HCT116 (cell line): ENCODE results near the gene RNPEP. TPM values are rescaled to one million over a fixed set of nuclear protein-coding genes. Genes with fewer than 3 reads are reported as not detected.

ENCODE experiments used
- ATAC-seq: fragments of 200-7000 bp; cut with Tn5 transposase; 2 replicates; pipeline ENCODE4 v1.9.1; 2020; ENCODE audit warnings: mild to moderate bottlenecking, moderate library complexity
- Bru-seq: library from RNA; stranded (reverse); fragments of 400-500 nt; gene quantifications from one replicate; lab custom pipeline; 2021; lab: Mats Ljungman, UMichigan
- BruChase-seq, 2 experiments: library from RNA; stranded (reverse); fragments of 400-500 nt; gene quantifications; one replicate each; lab custom pipeline; 2021; lab: Mats Ljungman, UMichigan
- BruUV-seq: library from RNA; stranded (reverse); fragments of 400-500 nt; replicated peaks from 2 replicates; lab custom pipeline; 2021; lab: Mats Ljungman, UMichigan
- CTCF ChIA-PET: fragments of 300-600 bp; sonication (Branson Sonifier 250); formaldehyde crosslinking; loops from one replicate; lab custom pipeline; 2021; ENCODE audit warnings: antibody characterized with exemption; lab: Charles Lee
- POLR2A ChIA-PET: fragments of 300-600, 350-600 bp; sonication (Branson Sonifier 250); formaldehyde crosslinking; loops from one replicate; lab custom pipeline; 2021; ENCODE audit warnings: antibody characterized with exemption; lab: Charles Lee
- RAD21 ChIA-PET, 2 experiments: fragments of 300-600 bp; sonication (Branson Sonifier 250); formaldehyde crosslinking; loops; one replicate each; lab custom pipeline; 2023; ENCODE audit warnings: low total read pairs in 2 of 2; ENCODE audit not compliant: uncharacterized antibody in 2 of 2, unreplicated experiment in 2 of 2, low non-redundant PET in 1 of 2; lab: Charles Lee
- DNase-seq: peaks from one replicate; pipeline ENCODE4 v3.0.0-alpha.2; 2010; ENCODE audit warnings: low read depth, low spot score
- H2AFZ ChIP-seq: fragments of 200-600 bp; shearing (Covaris generic), sonication (generic); 2 replicates; pipeline ENCODE4 v1.6.1; 2017; ENCODE audit warnings: low read depth, mixed run types, mixed read lengths, antibody characterized with exemption, low read length; ENCODE audit not compliant: poor library complexity, severe bottlenecking
- H3K27ac ChIP-seq: 2 replicates; pipeline ENCODE4 v1.5.1; 2012; ENCODE audit warnings: low read depth, low read length
- H3K27me3 ChIP-seq: fragments of 200-600 bp; sonication (generic); 2 replicates; pipeline ENCODE4 v1.6.1; 2016; ENCODE audit warnings: mixed run types, low read length, mixed read lengths; ENCODE audit not compliant: insufficient read depth
- H3K36me3 ChIP-seq, 2 experiments: fragments of 200-500 bp in 1 of 2; fragments of 200-600 bp in 1 of 2; sonication (Bioruptor generic) in 1 of 2; sonication (generic) in 1 of 2; 2 replicates each; pipeline versions ENCODE4 v1.5.1 to v1.6.1; 2014 to 2016; ENCODE audit warnings: low read length in 2 of 2, inconsistent platforms in 1 of 2, mixed read lengths in 1 of 2, mixed run types in 1 of 2; ENCODE audit not compliant: insufficient read depth in 2 of 2, control insufficient read depth in 1 of 2
- H3K4me1 ChIP-seq, 2 experiments: fragments of 200-600 bp in 1 of 2; sonication (generic) in 1 of 2; 2 replicates each; pipeline versions ENCODE4 v1.5.1 to v1.6.1; 2012 to 2017; ENCODE audit warnings: low read length in 2 of 2, inconsistent platforms in 1 of 2, mild to moderate bottlenecking in 1 of 2, mixed read lengths in 1 of 2, mixed run types in 1 of 2, moderate library complexity in 1 of 2; ENCODE audit not compliant: insufficient read depth in 2 of 2, control insufficient read depth in 1 of 2
- H3K4me2 ChIP-seq: fragments of 200-600 bp; sonication (generic); 2 replicates; pipeline ENCODE4 v1.6.1; 2017; ENCODE audit warnings: mixed run types, low read length, mixed read lengths
- H3K4me3 ChIP-seq, 2 experiments: fragments of 200-600 bp in 1 of 2; sonication (generic) in 1 of 2; replicated peaks in 1 of 2; 2 replicates each; pipeline ENCODE4 v1.5.1; 2011 to 2016; ENCODE audit warnings: low read length in 2 of 2, control low read depth in 1 of 2, low read depth in 1 of 2, mild to moderate bottlenecking in 1 of 2, mixed read lengths in 1 of 2, mixed run types in 1 of 2
- H3K79me2 ChIP-seq: fragments of 200-600 bp; sonication (generic); 2 replicates; pipeline ENCODE4 v1.6.1; 2017; ENCODE audit warnings: mild to moderate bottlenecking, mixed run types, low read length, moderate library complexity, mixed read lengths; ENCODE audit not compliant: insufficient read depth
- H3K9ac ChIP-seq: fragments of 200-600 bp; sonication (generic); 2 replicates; pipeline ENCODE4 v1.6.1; 2016; ENCODE audit warnings: low read length, mixed read lengths
- H3K9me2 ChIP-seq: fragments of 200-600 bp; sonication (generic), shearing (Covaris generic); 2 replicates; pipeline ENCODE4 v1.6.1; 2017; ENCODE audit warnings: mixed run types, mild to moderate bottlenecking, moderate library complexity; ENCODE audit not compliant: insufficient read depth
- H3K9me3 ChIP-seq, 2 experiments: fragments of 200-500 bp in 1 of 2; fragments of 200-600 bp in 1 of 2; sonication (Bioruptor generic) in 1 of 2; sonication (generic) in 1 of 2; 2 replicates each; pipeline ENCODE4 v1.6.1; 2014 to 2017; ENCODE audit warnings: low read length in 2 of 2, mixed read lengths in 2 of 2, inconsistent platforms in 1 of 2, low read depth in 1 of 2, mild to moderate bottlenecking in 1 of 2, mixed run types in 1 of 2, moderate library complexity in 1 of 2; ENCODE audit not compliant: control insufficient read depth in 1 of 2, insufficient read depth in 1 of 2
- H4K20me1 ChIP-seq: fragments of 200-600 bp; sonication (generic), shearing (Covaris generic); 2 replicates; pipeline ENCODE4 v1.6.1; 2017; ENCODE audit warnings: mixed run types, mild to moderate bottlenecking, moderate library complexity; ENCODE audit not compliant: insufficient read depth
- ATF3 ChIP-seq: IDR thresholded peaks from 2 replicates; pipeline ENCODE4 v1.6.1; 2012
- CBX3 ChIP-seq: IDR thresholded peaks from 2 replicates; pipeline ENCODE4 v1.6.1; 2012; ENCODE audit warnings: low read depth
- CEBPB ChIP-seq: IDR thresholded peaks from 2 replicates; pipeline ENCODE4 v1.6.1; 2012; ENCODE audit warnings: low read depth
- CTCF ChIP-seq, 3 experiments: fragments of 200-600 bp in 1 of 3; sonication (generic) in 1 of 3; IDR thresholded peaks in 2 of 3; conservative IDR thresholded peaks in 1 of 3; 2 replicates each; pipeline ENCODE4 v1.5.1; 2012 to 2017; ENCODE audit warnings: low read depth in 2 of 3, low read length in 2 of 3, antibody characterized with exemption in 1 of 3, borderline replicate concordance in 1 of 3, control low read depth in 1 of 3, mild to moderate bottlenecking in 1 of 3, mixed read lengths in 1 of 3, mixed run types in 1 of 3, moderate library complexity in 1 of 3; ENCODE audit not compliant: insufficient read depth in 1 of 3
- EGR1 ChIP-seq: IDR thresholded peaks from 2 replicates; pipeline ENCODE4 v1.6.1; 2012; ENCODE audit warnings: low read depth
- ELF1 ChIP-seq: IDR thresholded peaks from 2 replicates; pipeline ENCODE4 v1.6.1; 2012; ENCODE audit warnings: low read depth, borderline replicate concordance
- EZH2 ChIP-seq: fragments of 200-600 bp; sonication (generic); IDR thresholded peaks from 2 replicates; pipeline ENCODE4 v1.6.1; 2017; ENCODE audit warnings: antibody characterized with exemption, mixed run types
- EZH2phosphoT487 ChIP-seq: fragments of 200-600 bp; IDR thresholded peaks from 2 replicates; pipeline ENCODE4 v1.6.1; 2018; ENCODE audit warnings: antibody characterized with exemption, borderline replicate concordance
- FOSL1 ChIP-seq: IDR thresholded peaks from 2 replicates; pipeline ENCODE4 v1.6.1; 2012; ENCODE audit warnings: low read depth
- JUND ChIP-seq: IDR thresholded peaks from 2 replicates; pipeline ENCODE4 v1.6.1; 2012
- POLR2A ChIP-seq: IDR thresholded peaks from 2 replicates; pipeline ENCODE4 v1.7.0; 2011; ENCODE audit warnings: borderline replicate concordance; ENCODE audit not compliant: insufficient read depth, insufficient read length; ENCODE audit errors: extremely low read depth
- POLR2AphosphoS5 ChIP-seq: IDR thresholded peaks from 2 replicates; pipeline ENCODE4 v1.6.1; 2011; ENCODE audit warnings: mild to moderate bottlenecking, low read depth, low read length, moderate library complexity
- RAD21 ChIP-seq: IDR thresholded peaks from 2 replicates; pipeline ENCODE4 v1.6.1; 2012; ENCODE audit warnings: low read depth, mild to moderate bottlenecking
- SIN3A ChIP-seq: IDR thresholded peaks from 2 replicates; pipeline ENCODE4 v1.6.1; 2012; ENCODE audit warnings: low read depth
- SP1 ChIP-seq: IDR thresholded peaks from 2 replicates; pipeline ENCODE4 v1.6.1; 2012; ENCODE audit warnings: low read depth
- SRF ChIP-seq: IDR thresholded peaks from 2 replicates; pipeline ENCODE4 v1.6.1; 2012; ENCODE audit warnings: low read depth
- TCF7L2 ChIP-seq: IDR thresholded peaks from 2 replicates; pipeline ENCODE4 v1.7.0; 2011; ENCODE audit warnings: borderline replicate concordance, inconsistent platforms; ENCODE audit not compliant: insufficient read depth, insufficient read length; ENCODE audit errors: extremely low read depth
- YY1 ChIP-seq: IDR thresholded peaks from 2 replicates; pipeline ENCODE4 v1.6.1; 2011; ENCODE audit warnings: low read length, low read depth, moderate library complexity, mild to moderate bottlenecking; ENCODE audit not compliant: insufficient replicate concordance; ENCODE audit errors: extremely low read depth
- ZBTB33 ChIP-seq: IDR thresholded peaks from 2 replicates; pipeline ENCODE4 v1.6.1; 2011; ENCODE audit warnings: mild to moderate bottlenecking, low read length, moderate library complexity; ENCODE audit not compliant: insufficient replicate concordance; ENCODE audit errors: extremely low read depth
- ZFX ChIP-seq: fragments of 450-650 bp; IDR thresholded peaks from 2 replicates; pipeline ENCODE4 v1.6.1; 2017
- ZNF274 ChIP-seq: fragments of 200-500 bp; sonication (Bioruptor generic); IDR thresholded peaks from 2 replicates; pipeline ENCODE4 v1.6.1; 2014; ENCODE audit warnings: mild to moderate bottlenecking, low read depth, low read length, inconsistent platforms
- intact Hi-C: fragments of 100-400 bp; cut with micrococcal nuclease; formaldehyde crosslinking; loops from 2 replicates; pipeline ENCODE4 v1.10.0; 2022
- long read RNA-seq: library from polyadenylated mRNA; unstranded; transcript quantifications from one replicate; pipeline ENCODE4 v2.0.0, GENCODE V29; 2021; ENCODE audit not compliant: unreplicated experiment
- polyA plus RNA-seq: library from polyadenylated mRNA; unstranded; fragments of >200 nt; gene quantifications from 2 replicates; pipeline ENCODE4 v1.2.1, GENCODE V29; 2012; ENCODE audit warnings: missing spikeins
- total RNA-seq: library from RNA; stranded (reverse); gene quantifications from one replicate; pipeline ENCODE4 v1.2.1, GENCODE V29; 2021; ENCODE audit not compliant: unreplicated experiment

Gene RNPEP
- total RNA-seq (85.9 TPM), Bru-seq, nascent RNA (percentile 83 among the genes with signal in this experiment), BruChase-seq, experiment 1, labeled RNA remaining after a 6-hour chase (percentile 83 among the genes with signal in this experiment), BruChase-seq, experiment 2, labeled RNA remaining after a 2-hour chase (percentile 86 among the genes with signal in this experiment)
- polyA plus RNA-seq: 57.2 and 67.7 TPM in 2 replicates
- long read RNA-seq, transcript RNPEP-201 (11 exons, 2,427 nt): major isoform, 188 of 243 reads
- long read RNA-seq, partial matches to known transcripts: 38 of 243 reads
- long read RNA-seq, other reads (novel, unspliced or antisense): 16 of 243 reads

- POLR2A ChIA-PET: interaction anchor here (0.8 to 2.9 kb wide), 3 partner anchors 27 to 269 kb away, joined by 3 to 12 read pairs (median 3); partner anchors contain the start of gene ELF3
- Histone ChIP-seq H3K9ac (peak within 1 kb of the TSS; percentile 92), H3K4me3 (peak within 1 kb of the TSS; percentile 89 to 98), H3K27me3 (no peaks in the 10 kb centered on the region), H3K36me3 (0 out of 4 replicates have a peak, but pooled peaks cover 0 to 3% of the 10 kb centered on the region in 2 experiments), H3K4me2 (peak within 1 kb of the TSS; percentile 88), H2AFZ (peak within 1 kb of the TSS; percentile 80), H3K79me2 (peaks cover 42% of the 10 kb centered on the region), H4K20me1 (no peaks in the 10 kb centered on the region), H3K9me2 (no peaks in the 10 kb centered on the region), H3K4me1 (peaks cover 5 to 23% of the 10 kb centered on the region in 2 experiments), H3K9me3 (no peaks in the 10 kb centered on the region), H3K27ac (peak within 1 kb of the TSS; percentile 90)
- no TSS peak for BruUV-seq
- DNase-seq (peak; percentile 51), ATAC-seq (peak; percentile 81)
- RAD21 ChIA-PET: no interaction called here
- intact Hi-C loops: no loop called here
- CTCF ChIA-PET: interaction anchor here (0.9 to 4.1 kb wide), 6 partner anchors 17 to 136 kb away, joined by 3 to 19 read pairs (median 4); partner anchors contain the start of gene ELF3
- TF ChIP-seq SRF: no peak
- no peak for TF ChIP-seq ATF3
- TF ChIP-seq FOSL1: no peak
- no peak for TF ChIP-seq TCF7L2
- no peak for TF ChIP-seq CEBPB
- TF ChIP-seq JUND: no peak
- TF ChIP-seq SP1: no peak
- 0 out of 6 replicates have a peak, but pooled peaks of 1 of the 3 experiments have one; percentile 5 for TF ChIP-seq CTCF (IDR thresholded peaks at IDR 0.05 in 2 of 3, conservative IDR thresholded peaks at IDR 0.05 in 1 of 3; ENCODE audit: borderline replicate concordance in 1 of 3, insufficient read depth in 1 of 3, low read depth in 2 of 3, low read length in 2 of 3)
- TF ChIP-seq RAD21: peak; percentile 15; the same call in 1 of the 2 replicates
- TF ChIP-seq EGR1: no peak
- no peak; the same call in 1 of the 2 replicates for TF ChIP-seq ELF1
- peak; percentile 59 for TF ChIP-seq YY1
- peak; percentile 37; the same call in 1 of the 2 replicates for TF ChIP-seq CBX3
- no peak for TF ChIP-seq EZH2
- no peak for TF ChIP-seq ZNF274
- peak; percentile 40 for TF ChIP-seq POLR2A
- no peak for TF ChIP-seq EZH2phosphoT487
- peak; percentile 97 for TF ChIP-seq ZFX
- TF ChIP-seq ZBTB33: no peak
- TF ChIP-seq SIN3A: no peak; the same call in 1 of the 2 replicates
- peak; percentile 83 for TF ChIP-seq POLR2AphosphoS5
These were observed at the start of gene RNPEP for GRCh38 chr1:201982623-201983379. TSS of gene RNPEP (plus strand) at chr1:201982648. CDS start at chr1:201982667, 19 bp downstream.
